K562 (cell line): ENCODE measurements around the gene MAP2. TPM values are rescaled to one million over a fixed set of nuclear protein-coding genes. Genes with fewer than 3 reads are reported as not detected.

ENCODE experiments used
- ATAC-seq: fragments of 200-7000 bp; cut with Tn5 transposase; 3 replicates; pipeline ENCODE4 v1.9.1; 2020; ENCODE audit warnings: moderate library complexity
- BruUV-seq: library from RNA; stranded (reverse); fragments of 400-500 nt; replicated peaks from 2 replicates; lab custom pipeline; 2021; lab: Mats Ljungman, UMichigan
- CTCF ChIA-PET: fragments of 300-600 bp; formaldehyde crosslinking; extraction: SDS; loops from one replicate; lab custom pipeline; 2021; ENCODE audit warnings: low intra/inter-chr PET ratio; lab: Yijun Ruan, JAX
- POLR2A ChIA-PET: fragments of 300-600, 350-650 bp; sonication (Branson Sonifier 250); formaldehyde crosslinking; extraction: SDS; loops from one replicate; lab custom pipeline; 2021; ENCODE audit warnings: antibody characterized with exemption, inconsistent platforms; lab: Yijun Ruan, JAX
- DNase-seq, 4 experiments: peaks; one replicate each; pipeline versions ENCODE4 v3.0.0 to v3.0.0-alpha.2; 2011 to 2018; ENCODE audit warnings: low spot score in 3 of 4, mixed read lengths in 3 of 4; ENCODE audit errors: extremely low read depth in 1 of 4
- FAIRE-seq: peaks from 2 replicates; lab custom pipeline; 2011; peaks lifted over from hg19 to GRCh38; lab: Jason Lieb, UNC
- H2AFZ ChIP-seq: 2 replicates; pipeline ENCODE4 v1.6.0; 2011; ENCODE audit warnings: low read depth, low read length, control low read depth, inconsistent platforms
- H3K27ac ChIP-seq: fragments of 200-600 bp; 3 replicates; pipeline ENCODE4 v1.8.0; 2011; ENCODE audit warnings: low read depth, mild to moderate bottlenecking, control low read depth, inconsistent platforms, low read length, moderate library complexity, mixed read lengths; ENCODE audit errors: extremely low read depth
- H3K27me3 ChIP-seq, 2 experiments: fragments of 300-600 bp in 1 of 2; 2 replicates in 1 of 2; 3 replicates in 1 of 2; pipeline versions ENCODE4 v1.6.0 to v1.8.0; 2011; ENCODE audit warnings: inconsistent platforms in 2 of 2, low read length in 2 of 2, mild to moderate bottlenecking in 1 of 2, mixed read lengths in 1 of 2, moderate library complexity in 1 of 2; ENCODE audit not compliant: control insufficient read depth in 2 of 2, insufficient read depth in 2 of 2
- H3K36me3 ChIP-seq: fragments of 300-600 bp; 3 replicates; pipeline ENCODE4 v1.8.0; 2011; ENCODE audit warnings: mild to moderate bottlenecking, low read length, inconsistent platforms; ENCODE audit not compliant: control insufficient read depth, insufficient read depth
- H3K4me1 ChIP-seq, 2 experiments: fragments of 200-600 bp in 1 of 2; replicated peaks in 1 of 2; 2 replicates in 1 of 2; 3 replicates in 1 of 2; pipeline versions ENCODE4 v1.5.1 to v1.8.0; 2011; ENCODE audit warnings: inconsistent platforms in 2 of 2, low read length in 2 of 2, mild to moderate bottlenecking in 1 of 2, mixed read lengths in 1 of 2, moderate library complexity in 1 of 2; ENCODE audit not compliant: control insufficient read depth in 2 of 2, insufficient read depth in 2 of 2
- H3K4me2 ChIP-seq: 2 replicates; pipeline ENCODE4 v1.6.1; 2011; ENCODE audit warnings: low read length, control low read depth, inconsistent platforms, mixed read lengths; ENCODE audit not compliant: insufficient read depth
- H3K4me3 ChIP-seq: fragments of 200-600 bp; sonication (generic), shearing (Covaris generic); 2 replicates; pipeline ENCODE4 v1.5.1; 2016; ENCODE audit warnings: control low read depth, inconsistent platforms
- H3K79me2 ChIP-seq: fragments of 200-600 bp; 3 replicates; pipeline ENCODE4 v1.8.0; 2011; ENCODE audit warnings: low read length, inconsistent platforms; ENCODE audit not compliant: control insufficient read depth, insufficient read depth
- H3K9ac ChIP-seq, 2 experiments: 2 replicates each; pipeline versions ENCODE4 v1.6.0 to v1.6.1; 2011; ENCODE audit warnings: low read depth in 2 of 2, low read length in 2 of 2, control low read depth in 1 of 2, inconsistent platforms in 1 of 2, mild to moderate bottlenecking in 1 of 2, mixed read lengths in 1 of 2; ENCODE audit not compliant: insufficient read depth in 1 of 2
- H3K9me1 ChIP-seq: one replicate; pipeline ENCODE4 v1.6.0; 2011; ENCODE audit warnings: inconsistent platforms, mild to moderate bottlenecking, low read length, moderate library complexity; ENCODE audit not compliant: control insufficient read depth, insufficient read depth
- H3K9me3 ChIP-seq: replicated peaks from 2 replicates; pipeline ENCODE4 v1.5.1; 2011; ENCODE audit warnings: low read depth, low read length, inconsistent platforms; ENCODE audit not compliant: control insufficient read depth, insufficient read depth
- H4K20me1 ChIP-seq: replicated peaks from 2 replicates; pipeline ENCODE4 v1.6.1; 2011; ENCODE audit warnings: low read length, inconsistent platforms, mixed read lengths; ENCODE audit not compliant: control insufficient read depth, insufficient read depth
- FOXA3 ChIP-seq, 2 experiments: fragments of 450-650 bp in 1 of 2; sonication (generic) in 1 of 2; formaldehyde crosslinking; IDR thresholded peaks in 1 of 2; conservative IDR thresholded peaks in 1 of 2; 2 replicates each; pipeline versions ENCODE4 v1.4.0 to v1.8.0; 2020 to 2022; ENCODE audit warnings: mild to moderate bottlenecking in 2 of 2, missing genetic modification reagents in 1 of 2
- NR2F6 ChIP-seq: fragments of 450-650 bp; formaldehyde crosslinking; IDR thresholded peaks from 2 replicates; pipeline ENCODE4 v1.4.0; 2020; ENCODE audit warnings: mild to moderate bottlenecking
- RBM34 ChIP-seq: fragments of 200-400 bp; formaldehyde crosslinking; IDR thresholded peaks from 2 replicates; pipeline ENCODE4 v1.6.1; 2018; ENCODE audit warnings: low read length, borderline replicate concordance; ENCODE audit not compliant: insufficient read depth
- ZC3H8 ChIP-seq: fragments of 450-650 bp; IDR thresholded peaks from 2 replicates; pipeline ENCODE4 v1.6.1; 2017
- ZFX ChIP-seq: sonication (generic); formaldehyde crosslinking; IDR thresholded peaks from 2 replicates; pipeline ENCODE4 v1.8.0; 2022; ENCODE audit warnings: mild to moderate bottlenecking, missing genetic modification reagents, moderate library complexity
- ZNF143 ChIP-seq: sonication (generic); formaldehyde crosslinking; IDR thresholded peaks from 2 replicates; pipeline ENCODE4 v1.9.0; 2022; ENCODE audit warnings: mild to moderate bottlenecking, missing genetic modification reagents
- ZNF76 ChIP-seq: fragments of 250-450 bp; sonication (Bioruptor Pico); IDR thresholded peaks from 2 replicates; pipeline ENCODE4 v1.4.0; 2020; ENCODE audit warnings: mild to moderate bottlenecking, moderate library complexity, borderline replicate concordance
- ZNF780A ChIP-seq: fragments of 250-450 bp; sonication (Bioruptor Pico); IDR thresholded peaks from 2 replicates; pipeline ENCODE4 v1.5.0; 2021; ENCODE audit warnings: mild to moderate bottlenecking
- in situ Hi-C: fragments of 300-500 bp; cut with MboI; formaldehyde crosslinking; loops from 4 replicates; pipeline ENCODE4 v1.15.0; 2018; ENCODE audit warnings: inconsistent platforms, mixed read lengths
- intact Hi-C: fragments of 100-400 bp; cut with micrococcal nuclease; formaldehyde crosslinking; loops from 2 replicates; pipeline ENCODE4 v1.14.2; 2022
- polyA plus RNA-seq, 8 experiments: library from polyadenylated mRNA; depleted of rRNA in 4 of 8; stranded (reverse) in 5 of 8; unstranded in 3 of 8; fragments of >200 nt; fragmentation: Nextera tagmentation in 2 of 8; fragmentation: Illumina TruSeq in 1 of 8; extraction: Ambion mirVana in 2 of 8; extraction: Trizol in 1 of 8; gene quantifications; 2 replicates each; pipeline versions ENCODE4 v1.2.1 to v1.2.3, GENCODE V29; 2011 to 2014; ENCODE audit warnings: inconsistent platforms in 1 of 8, missing spikeins in 1 of 8
- total RNA-seq, 7 experiments: library from RNA; depleted of rRNA in 6 of 7; stranded (reverse); fragments of >200 nt in 6 of 7; fragmentation: Illumina TruSeq in 2 of 7; extraction: Trizol in 2 of 7; gene quantifications; 2 replicates each; pipeline versions ENCODE4 v1.2.1 to v1.2.3, GENCODE V29; 2011 to 2021; ENCODE audit warnings: low replicate concordance in 1 of 7
- TF ChIP-seq, protein P1 (sequence below): fragments of 250-450 bp; sonication (Bioruptor Pico); IDR thresholded peaks from 2 replicates; pipeline ENCODE4 v1.8.0; 2022; ENCODE audit warnings: moderate library complexity, mild to moderate bottlenecking, inconsistent platforms

MAP2 gene
- total and polyA plus RNA-seq, 9 of the 15 experiments (the other 6 are each of a cell fraction or from before 2014, with no cell fraction given): 0.13 TPM; not detected in 8

DNA sequence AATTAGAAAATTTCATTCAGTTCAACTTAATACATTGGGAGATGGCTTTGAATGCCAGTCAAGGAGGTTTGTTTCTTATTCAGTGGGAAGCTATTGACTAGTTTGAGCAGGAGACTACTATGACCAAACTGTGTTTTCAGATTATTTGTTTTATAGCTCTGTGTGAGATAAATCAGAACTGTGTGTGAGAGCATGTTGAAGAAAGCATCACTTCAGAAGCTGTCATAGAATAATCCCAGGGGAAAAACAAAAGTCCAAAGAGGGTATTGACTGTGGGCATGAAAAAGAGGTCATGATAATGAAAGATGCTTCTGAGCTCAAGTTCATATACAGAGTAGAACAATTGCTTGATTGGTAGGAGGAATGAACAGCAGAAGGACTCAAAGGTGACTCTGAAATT is 160.6 kb downstream of the MAP2 start:
- Histone ChIP-seq H3K9me1 (no peaks in the 10 kb centered on the region), H4K20me1 (no peaks in the 10 kb centered on the region), H2AFZ (no peak overlapping the region), H3K27me3 (no peaks in the 10 kb centered on the region), H3K9me3 (no peaks in the 10 kb centered on the region), H3K36me3 (no peaks in the 10 kb centered on the region), H3K4me2 (no peak overlapping the region), H3K79me2 (no peaks in the 10 kb centered on the region), H3K9ac (no peak overlapping the region), H3K4me1 (no peaks in the 10 kb centered on the region), H3K27ac (no peak overlapping the region), H3K4me3 (no peak overlapping the region)
- no peak for DNase-seq
- no peak for TF ChIP-seq NR2F6 (CRISPR knock-in tag)
- TF ChIP-seq, protein P1, sequence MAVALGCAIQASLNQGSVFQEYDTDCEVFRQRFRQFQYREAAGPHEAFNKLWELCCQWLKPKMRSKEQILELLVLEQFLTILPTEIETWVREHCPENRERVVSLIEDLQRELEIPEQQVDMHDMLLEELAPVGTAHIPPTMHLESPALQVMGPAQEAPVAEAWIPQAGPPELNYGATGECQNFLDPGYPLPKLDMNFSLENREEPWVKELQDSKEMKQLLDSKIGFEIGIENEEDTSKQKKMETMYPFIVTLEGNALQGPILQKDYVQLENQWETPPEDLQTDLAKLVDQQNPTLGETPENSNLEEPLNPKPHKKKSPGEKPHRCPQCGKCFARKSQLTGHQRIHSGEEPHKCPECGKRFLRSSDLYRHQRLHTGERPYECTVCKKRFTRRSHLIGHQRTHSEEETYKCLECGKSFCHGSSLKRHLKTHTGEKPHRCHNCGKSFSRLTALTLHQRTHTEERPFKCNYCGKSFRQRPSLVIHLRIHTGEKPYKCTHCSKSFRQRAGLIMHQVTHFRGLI (CRISPR knock-in tag): no peak
- TF ChIP-seq ZNF143: no peak
- no peak for TF ChIP-seq ZC3H8
- no peak for TF ChIP-seq ZNF780A (CRISPR knock-in tag)
- TF ChIP-seq ZNF76 (CRISPR knock-in tag): no peak
- no peak for TF ChIP-seq ZFX (CRISPR knock-in tag)
- TF ChIP-seq RBM34: no peak
- no peak for TF ChIP-seq FOXA3 (CRISPR knock-in tag; conservative IDR thresholded peaks at IDR 0.05 in 1 of 2, IDR thresholded peaks at IDR 0.05 in 1 of 2)
- ATAC-seq: no peak
- no TSS peak for BruUV-seq
- in situ Hi-C loops: no loop called here
- intact Hi-C loops: no loop called here
- ChIA-PET CTCF (no interaction called here), POLR2A (no interaction called here)
- no peak for FAIRE-seq
